Kidney epithelial cell (primary cell): ENCODE data around the gene WDR43. TPM values are rescaled to one million over a fixed set of nuclear protein-coding genes. Genes with fewer than 3 reads are reported as not detected.

ENCODE experiments used
- DNase-seq: peaks from one replicate; pipeline ENCODE4 v3.0.0-alpha.2; 2010; ENCODE audit warnings: low read depth
- H3K27me3 ChIP-seq: 2 replicates; pipeline ENCODE4 v1.6.0; 2011; ENCODE audit warnings: low read length; ENCODE audit not compliant: control insufficient read depth, insufficient read depth
- H3K36me3 ChIP-seq: 2 replicates; pipeline ENCODE4 v1.5.1; 2011; ENCODE audit warnings: low read length; ENCODE audit not compliant: control insufficient read depth, insufficient read depth
- H3K4me3 ChIP-seq: 2 replicates; pipeline ENCODE4 v1.5.1; 2011; ENCODE audit warnings: low read depth, mild to moderate bottlenecking, control low read depth, low read length
- total RNA-seq: library from RNA; depleted of rRNA; stranded (reverse); fragments of >200 nt; gene quantifications from 2 replicates; pipeline ENCODE4 v1.2.3, GENCODE V29; 2015
- TF ChIP-seq, protein P1 (sequence below): IDR thresholded peaks from 2 replicates; pipeline ENCODE4 v1.5.1; 2011; ENCODE audit warnings: mild to moderate bottlenecking, moderate library complexity, low read length, control low read depth, inconsistent platforms; ENCODE audit not compliant: insufficient read depth, poor library complexity, severe bottlenecking

The WDR43 gene
- total RNA-seq, 1 donor from 2014 or later = 66.0 TPM

DNA sequence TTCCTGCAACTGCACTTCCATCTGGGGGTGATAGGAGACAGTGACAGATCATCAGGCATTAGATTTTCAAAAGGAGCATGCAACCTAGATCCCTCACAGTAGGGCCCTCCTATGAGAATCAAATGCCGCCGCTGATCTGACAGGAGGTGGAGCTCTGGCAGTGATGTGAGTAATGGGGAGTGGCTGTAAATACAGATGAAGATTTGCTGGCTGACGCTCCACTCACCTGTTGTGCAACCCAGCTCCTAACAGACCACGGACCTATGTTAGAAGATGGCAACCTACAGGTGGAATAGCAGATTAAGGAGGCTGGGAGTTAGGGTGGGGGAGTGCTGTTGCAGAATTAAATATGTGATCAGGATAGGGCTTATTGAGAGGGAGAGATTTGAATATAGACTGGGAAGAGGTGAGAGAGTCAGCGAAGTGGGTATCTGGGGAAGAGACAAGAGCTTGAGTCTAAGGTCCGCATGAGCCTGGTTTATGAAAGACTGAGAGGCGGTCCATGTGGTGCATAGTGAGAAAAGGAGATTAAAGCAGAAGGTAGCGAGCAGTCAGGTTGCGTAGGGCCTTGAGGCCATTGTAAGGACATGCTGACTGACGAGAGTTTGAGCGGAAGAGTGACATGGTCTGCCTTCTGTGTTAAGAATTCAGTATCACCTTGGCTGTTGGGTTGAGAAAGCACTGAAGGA is 55.3 kb downstream of the WDR43 start:
- Histone ChIP-seq H3K36me3 (peaks cover 1% of the 10 kb centered on the region), H3K4me3 (no peak overlapping the region), H3K27me3 (no peaks in the 10 kb centered on the region)
- DNase-seq = no peak
- TF ChIP-seq, protein P1, sequence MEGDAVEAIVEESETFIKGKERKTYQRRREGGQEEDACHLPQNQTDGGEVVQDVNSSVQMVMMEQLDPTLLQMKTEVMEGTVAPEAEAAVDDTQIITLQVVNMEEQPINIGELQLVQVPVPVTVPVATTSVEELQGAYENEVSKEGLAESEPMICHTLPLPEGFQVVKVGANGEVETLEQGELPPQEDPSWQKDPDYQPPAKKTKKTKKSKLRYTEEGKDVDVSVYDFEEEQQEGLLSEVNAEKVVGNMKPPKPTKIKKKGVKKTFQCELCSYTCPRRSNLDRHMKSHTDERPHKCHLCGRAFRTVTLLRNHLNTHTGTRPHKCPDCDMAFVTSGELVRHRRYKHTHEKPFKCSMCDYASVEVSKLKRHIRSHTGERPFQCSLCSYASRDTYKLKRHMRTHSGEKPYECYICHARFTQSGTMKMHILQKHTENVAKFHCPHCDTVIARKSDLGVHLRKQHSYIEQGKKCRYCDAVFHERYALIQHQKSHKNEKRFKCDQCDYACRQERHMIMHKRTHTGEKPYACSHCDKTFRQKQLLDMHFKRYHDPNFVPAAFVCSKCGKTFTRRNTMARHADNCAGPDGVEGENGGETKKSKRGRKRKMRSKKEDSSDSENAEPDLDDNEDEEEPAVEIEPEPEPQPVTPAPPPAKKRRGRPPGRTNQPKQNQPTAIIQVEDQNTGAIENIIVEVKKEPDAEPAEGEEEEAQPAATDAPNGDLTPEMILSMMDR = no peak

- DNase-seq = no peak
- no peak overlapping the region for H3K4me3 ChIP-seq
- TF ChIP-seq, protein P1 = no peak
- no peaks in the 10 kb centered on the region for H3K27me3 ChIP-seq
- H3K36me3 ChIP-seq = peaks cover 1% of the 10 kb centered on the region
Observed at GRCh38 chr2:28950941-28951630, 56.6 kb downstream of the WDR43 start.

GRCh38 chr2:28951910-28952835 is 57.7 kb downstream of the WDR43 start:
- Histone ChIP-seq H3K36me3 (no peaks in the 10 kb centered on the region), H3K27me3 (no peaks in the 10 kb centered on the region), H3K4me3 (no peak overlapping the region)
- no peak for DNase-seq
- TF ChIP-seq, protein P1 = no peak

DNA sequence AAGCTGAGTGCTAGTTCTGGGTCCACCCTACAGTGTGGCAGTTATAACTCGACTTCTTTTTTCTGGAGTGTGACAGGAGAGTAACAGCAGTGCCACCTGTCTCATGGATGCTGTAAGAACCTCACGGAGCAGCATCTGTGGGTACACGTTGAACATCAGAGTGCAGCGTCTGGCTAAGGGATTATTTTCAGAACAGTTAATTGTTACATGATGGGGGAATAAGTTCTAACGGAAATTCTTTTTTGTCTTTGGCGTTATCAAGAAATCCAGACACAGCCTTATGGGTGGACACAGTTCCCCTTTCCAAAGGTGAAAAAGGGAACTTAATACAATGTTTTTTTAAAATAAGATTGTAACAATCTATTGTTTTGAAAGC is 58.4 kb downstream of the WDR43 start:
- no peaks in the 10 kb centered on the region for H3K27me3 ChIP-seq
- no peak overlapping the region for H3K4me3 ChIP-seq
- TF ChIP-seq, protein P1 = no peak
- DNase-seq = no peak
- H3K36me3 ChIP-seq = no peaks in the 10 kb centered on the region

DNA sequence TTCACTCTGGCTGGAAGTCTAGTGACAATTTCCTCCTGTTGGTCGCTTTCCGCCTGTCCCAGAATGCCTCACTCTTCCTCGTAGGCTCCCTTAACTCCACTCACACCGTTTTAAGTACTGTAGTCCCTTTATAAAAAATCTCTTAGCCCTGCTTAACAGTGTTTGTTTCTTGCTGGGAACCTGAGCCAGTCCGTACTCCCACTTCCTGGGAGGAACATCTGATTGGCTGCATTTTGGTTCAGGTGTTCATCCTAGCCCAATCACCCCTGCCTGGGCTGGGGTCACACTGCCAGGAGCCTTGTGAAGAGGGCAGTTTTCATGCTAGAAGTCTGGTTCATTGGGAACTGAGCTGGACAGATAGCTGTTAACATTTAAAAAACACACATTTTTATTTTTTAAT is 61.0 kb downstream of the WDR43 start:
- TF ChIP-seq, protein P1 = no peak
- Histone ChIP-seq H3K36me3 (no peaks in the 10 kb centered on the region), H3K4me3 (no peak overlapping the region), H3K27me3 (no peaks in the 10 kb centered on the region)
- no peak for DNase-seq
